Ovary (tissue), 9 donors: ENCODE results near the gene SZT2. TPM values are rescaled to one million over a fixed set of nuclear protein-coding genes. Genes with fewer than 3 reads are reported as not detected.

Source experiments
- DNase-seq, 5 donors: peaks; one replicate each; pipeline ENCODE4 v3.0.0-alpha.2; 2019 to 2020
- H3K27ac ChIP-seq, 2 donors: fragments of 200-600 bp; one replicate each; pipeline versions ENCODE4 v1.5.1 to v1.8.0; 2019 to 2022
- H3K27me3 ChIP-seq: fragments of 200-600 bp; one replicate; pipeline ENCODE4 v1.8.0; 2022
- H3K36me3 ChIP-seq: fragments of 200-600 bp; sonication (generic); one replicate; pipeline ENCODE4 v1.5.1; 2019
- H3K4me1 ChIP-seq: one replicate; pipeline ENCODE4 v1.8.1; 2013; ENCODE audit warnings: mild to moderate bottlenecking, moderate library complexity; ENCODE audit not compliant: insufficient read depth
- H3K4me3 ChIP-seq: fragments of 200-600 bp; sonication (generic); one replicate; pipeline ENCODE4 v1.5.1; 2017
- H3K9me3 ChIP-seq, 2 donors: fragments of 200-600 bp in 1 of 2; sonication (generic) in 1 of 2; one replicate each; pipeline versions ENCODE4 v1.5.1 to v1.8.1; 2013 to 2019; ENCODE audit warnings: mild to moderate bottlenecking in 1 of 2, moderate library complexity in 1 of 2
- EP300 ChIP-seq: sonication (generic); formaldehyde crosslinking; IDR thresholded peaks from one replicate; pipeline ENCODE4 v1.6.1; 2017; ENCODE audit warnings: antibody characterized with exemption
- POLR2A ChIP-seq: fragments of 450-650 bp; IDR thresholded peaks from one replicate; pipeline ENCODE4 v1.6.1; 2017; ENCODE audit warnings: antibody characterized with exemption, mild to moderate bottlenecking, moderate library complexity
- WGBS, 3 donors: extraction: QIAGEN DNeasy Blood & Tissue Kit in 1 of 3; methylation state at CpG; one replicate each; pipeline versions ENCODE4 v1.1.5 to v1.1.7; 2013 to 2017; 5-methylcytosine and 5-hydroxymethylcytosine counted together
- intact Hi-C, 4 donors: fragments of 100-400 bp; cut with DNase I; formaldehyde crosslinking; loops; one replicate each; pipeline versions ENCODE4 v1.11.0 to v1.15.1; 2022 to 2023
- polyA plus RNA-seq, 2 donors: library from polyadenylated mRNA; stranded (reverse); fragments of 200-250 nt in 1 of 2; fragments of 350-450 nt in 1 of 2; fragmentation: Illumina TruSeq in 1 of 2; extraction: RNeasy Lipid Tissue Mini Kit (QIAGEN cat#74804) in 1 of 2; gene quantifications; one replicate each; pipeline ENCODE4 v1.2.3, GENCODE V29; 2013 to 2014
- total RNA-seq, 7 donors: library from RNA; depleted of rRNA in 2 of 7; stranded (reverse); fragments of >200 nt in 2 of 7; fragmentation: NEBNext Ultra II Directional in 3 of 7; extraction: Animal tissue kit (Norgen Biotek cat#: 25700) in 3 of 7; gene quantifications; one replicate each; pipeline versions ENCODE4 v1.1.0 to v1.2.4, GENCODE V29; 2016 to 2023
- TF ChIP-seq, protein P1 (sequence below), 3 donors: fragments of 450-650 bp in 2 of 3; fragments of 200-600 bp in 1 of 3; IDR thresholded peaks; one replicate each; pipeline versions ENCODE4 v1.5.1 to v1.8.0; 2016 to 2022; ENCODE audit warnings: antibody characterized with exemption in 3 of 3, mild to moderate bottlenecking in 1 of 3
- donor health status: DM: no; HTN: no; CAD: no; lungs with moderate emphysema.
- donor health status: DM: no; HTN: no; CAD: no.
- donor health status: Bipolar disorder and iron deficiency.
- donor health status: DM: yes; HTN: yes; CAD: no.
- donor health status: DM: no; HTN: no; CAD: no.
- donor health status: DM: yes; HTN: yes; CAD: no.

SZT2 gene
- total and polyA plus RNA-seq, 9 donors, result 16.8 to 89.3 (median 49.8) TPM

GRCh38 chr1:43441894-43442637, 52.4 kb downstream of the SZT2 start:
- WGBS, 3 donors, result 82 to 93% (median 84%) methylated on average over 18 of the region's 18 CpGs
- Histone ChIP-seq H3K27me3 (no peaks in the 10 kb centered on the region), H3K27ac (no peak overlapping the region), H3K4me3 (no peak overlapping the region), H3K9me3 (no peaks in the 10 kb centered on the region), H3K4me1 (peaks cover 8% of the 10 kb centered on the region), H3K36me3 (no peaks in the 10 kb centered on the region)
- peak in 3 of 5 donors; percentile 10 to 22 (median 20) for DNase-seq
- TF ChIP-seq POLR2A, result no peak
- TF ChIP-seq EP300, result no peak
- TF ChIP-seq, protein P1, sequence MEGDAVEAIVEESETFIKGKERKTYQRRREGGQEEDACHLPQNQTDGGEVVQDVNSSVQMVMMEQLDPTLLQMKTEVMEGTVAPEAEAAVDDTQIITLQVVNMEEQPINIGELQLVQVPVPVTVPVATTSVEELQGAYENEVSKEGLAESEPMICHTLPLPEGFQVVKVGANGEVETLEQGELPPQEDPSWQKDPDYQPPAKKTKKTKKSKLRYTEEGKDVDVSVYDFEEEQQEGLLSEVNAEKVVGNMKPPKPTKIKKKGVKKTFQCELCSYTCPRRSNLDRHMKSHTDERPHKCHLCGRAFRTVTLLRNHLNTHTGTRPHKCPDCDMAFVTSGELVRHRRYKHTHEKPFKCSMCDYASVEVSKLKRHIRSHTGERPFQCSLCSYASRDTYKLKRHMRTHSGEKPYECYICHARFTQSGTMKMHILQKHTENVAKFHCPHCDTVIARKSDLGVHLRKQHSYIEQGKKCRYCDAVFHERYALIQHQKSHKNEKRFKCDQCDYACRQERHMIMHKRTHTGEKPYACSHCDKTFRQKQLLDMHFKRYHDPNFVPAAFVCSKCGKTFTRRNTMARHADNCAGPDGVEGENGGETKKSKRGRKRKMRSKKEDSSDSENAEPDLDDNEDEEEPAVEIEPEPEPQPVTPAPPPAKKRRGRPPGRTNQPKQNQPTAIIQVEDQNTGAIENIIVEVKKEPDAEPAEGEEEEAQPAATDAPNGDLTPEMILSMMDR (IDR thresholded peaks at IDR 0.05), result no peak
- intact Hi-C loops, result no loop called here

GRCh38 chr1:43442756-43443155, 53.1 kb downstream of the SZT2 start:
- no peaks in the 10 kb centered on the region for H3K36me3 ChIP-seq
- DNase-seq, result peak in 3 of 5 donors; percentile 12 to 30 (median 26)
- no peaks in the 10 kb centered on the region for H3K27me3 ChIP-seq
- H3K27ac ChIP-seq, result no peak overlapping the region
- H3K9me3 ChIP-seq, result no peaks in the 10 kb centered on the region
- intact Hi-C loops, result no loop called here
- H3K4me1 ChIP-seq, result peaks cover 8% of the 10 kb centered on the region
- TF ChIP-seq POLR2A (no peak), EP300 (no peak)
- TF ChIP-seq, protein P1 (IDR thresholded peaks at IDR 0.05), result no peak
- 80 to 91% (median 89%) methylated on average over 12 of the region's 12 CpGs for WGBS, 3 donors
- no peak overlapping the region for H3K4me3 ChIP-seq

DNA sequence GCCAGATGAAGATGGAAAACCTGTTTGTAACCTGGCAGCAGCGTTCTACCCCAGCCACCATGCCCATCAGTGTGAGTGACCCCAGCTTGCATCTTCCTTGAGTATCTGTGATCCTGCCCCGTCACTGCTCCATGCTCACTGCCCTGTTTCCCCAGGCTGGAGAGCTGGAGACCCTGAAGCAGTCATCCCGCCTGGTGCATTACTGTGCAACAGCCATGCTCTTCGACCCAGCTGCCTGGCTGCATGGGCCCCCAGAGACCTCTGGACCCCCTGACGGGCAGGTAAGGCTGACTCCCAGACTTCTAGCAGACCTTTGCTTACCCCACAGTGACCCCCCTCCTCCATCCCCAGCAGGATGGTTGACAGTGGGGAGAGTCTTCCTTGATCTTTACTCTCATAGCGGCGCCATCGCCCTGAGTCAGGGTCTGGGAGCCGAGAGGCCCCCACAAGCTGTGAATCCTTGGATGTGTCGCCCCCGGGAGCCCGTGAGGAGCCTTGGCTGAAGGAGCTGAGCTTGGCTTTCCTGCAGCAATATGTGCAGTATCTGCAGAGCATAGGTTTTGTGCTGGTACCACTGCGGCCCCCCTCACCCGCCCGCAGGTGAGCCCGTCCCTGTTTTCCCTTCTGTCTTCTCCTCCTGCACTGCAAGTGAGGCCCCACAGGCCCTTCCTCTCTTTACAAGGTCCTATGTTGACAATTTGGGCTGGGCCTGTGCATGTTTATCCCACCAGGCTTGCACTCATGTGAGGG, 53.7 kb downstream of the SZT2 start:
- Histone ChIP-seq H3K9me3 (no peaks in the 10 kb centered on the region), H3K27ac (no peak overlapping the region), H3K4me1 (peaks cover 8% of the 10 kb centered on the region), H3K36me3 (no peaks in the 10 kb centered on the region), H3K27me3 (no peaks in the 10 kb centered on the region), H3K4me3 (no peak overlapping the region)
- intact Hi-C loops, result no loop called here
- TF ChIP-seq EP300, result no peak
- TF ChIP-seq, protein P1 (IDR thresholded peaks at IDR 0.05), result no peak
- TF ChIP-seq POLR2A, result no peak
- 92 to 96% (median 93%) methylated on average over 16 of the region's 16 CpGs for WGBS, 3 donors
- peak in 3 of 5 donors; percentile 7 to 18 (median 15) for DNase-seq

- TF ChIP-seq POLR2A, result no peak
- TF ChIP-seq, protein P1 (IDR thresholded peaks at IDR 0.05), result no peak
- no peak for TF ChIP-seq EP300
- Histone ChIP-seq H3K27ac (no peak overlapping the region), H3K36me3 (no peaks in the 10 kb centered on the region), H3K9me3 (no peaks in the 10 kb centered on the region), H3K4me3 (no peak overlapping the region), H3K4me1 (peaks cover 8% of the 10 kb centered on the region), H3K27me3 (no peaks in the 10 kb centered on the region)
- DNase-seq, result peak in 1 of 5 donors; percentile 7
- WGBS, 3 donors, result 90 to 91% (median 90%) methylated on average over 13 of the region's 13 CpGs
- intact Hi-C loops, result no loop called here
Measured at GRCh38 chr1:43444151-43444828, 54.6 kb downstream of the SZT2 start.
